ENCODE measurements around the gene PRKAR1A. TPM values are rescaled to one million over a fixed set of nuclear protein-coding genes. Genes with fewer than 3 reads are reported as not detected.

PRKAR1A gene
- total and polyA plus RNA-seq, 4 donors = 55.6 to 118 (median 104) TPM

DNA sequence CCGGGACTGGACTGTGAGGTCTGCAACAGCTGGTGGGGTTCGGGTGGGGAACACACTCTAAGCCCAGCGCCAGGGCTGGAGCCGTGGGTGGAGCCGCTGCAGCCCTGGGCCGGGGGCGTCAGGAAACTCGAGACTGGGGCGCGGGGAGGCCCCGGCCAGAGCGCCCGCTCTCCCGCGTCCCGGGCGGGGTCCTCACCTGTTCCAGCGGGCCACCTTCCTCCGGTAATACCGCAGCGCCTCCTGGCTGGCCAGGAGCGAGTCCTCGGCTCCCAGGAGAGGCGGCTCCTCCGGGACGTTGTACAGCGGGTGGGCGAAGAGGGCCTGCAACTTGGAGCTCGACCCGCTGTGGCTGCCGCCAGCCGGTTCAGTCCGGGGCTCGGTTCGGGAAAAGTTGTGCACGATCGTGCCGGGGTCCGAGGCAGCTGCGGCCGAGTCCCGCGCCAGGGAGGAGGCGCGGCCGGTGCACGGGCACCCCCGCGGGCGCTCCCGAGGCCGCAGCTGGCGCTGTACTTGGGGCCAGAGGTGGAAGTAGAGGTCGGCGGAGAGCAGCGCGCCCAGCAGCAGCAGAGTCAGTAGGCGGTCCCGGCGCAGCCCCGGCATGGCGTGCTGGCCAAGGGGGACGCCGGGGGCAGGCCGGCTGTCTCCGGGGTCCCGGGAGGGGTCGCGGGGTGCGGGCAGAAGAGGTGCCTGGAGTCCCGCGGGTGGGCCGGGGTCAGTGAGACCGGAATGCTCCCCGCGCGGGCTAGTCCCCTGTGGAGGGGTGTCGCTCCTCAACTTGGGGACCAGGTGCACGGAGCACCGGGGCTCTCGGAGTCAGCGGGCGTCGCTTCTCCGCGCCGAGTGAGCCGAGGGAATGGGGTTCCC lies 88.1 kb downstream of the PRKAR1A start:
- Histone ChIP-seq H3K27ac (ENCODE audit: low read depth in 1 of 2, low read length in 2 of 2) (peak overlapping the region; percentile 81 to 89), H3K36me3 (ENCODE audit: control insufficient read depth in 4 of 4, insufficient read depth in 3 of 4, low read depth in 1 of 4, low read length in 3 of 4) (no peaks in the 10 kb centered on the region), H3K4me3 (ENCODE audit: low read depth in 1 of 3, low read length in 3 of 3) (peak overlapping the region; percentile 83 to 96 (median 91)), H3K9me3 (ENCODE audit: control insufficient read depth in 4 of 4, low read length in 3 of 4) (no peaks in the 10 kb centered on the region), H3K27me3 (ENCODE audit: control insufficient read depth in 4 of 4, insufficient read depth in 4 of 4, low read length in 3 of 4) (no peaks in the 10 kb centered on the region), H3K4me1 (ENCODE audit: control insufficient read depth in 4 of 4, insufficient read depth in 4 of 4, low read length in 3 of 4) (peaks cover 10 to 37% (median 26%) of the 10 kb centered on the region in 4 donors), H3K9ac (ENCODE audit: low read depth in 1 of 2, low read length in 2 of 2) (peak overlapping the region; percentile 71 to 95)
- WGBS = under 1% methylated on average over 88 of the region's 88 CpGs
- peak; percentile 63 to 66 for TF ChIP-seq RAD21 (IDR thresholded peaks at IDR 0.05)
- TF ChIP-seq, protein P1, sequence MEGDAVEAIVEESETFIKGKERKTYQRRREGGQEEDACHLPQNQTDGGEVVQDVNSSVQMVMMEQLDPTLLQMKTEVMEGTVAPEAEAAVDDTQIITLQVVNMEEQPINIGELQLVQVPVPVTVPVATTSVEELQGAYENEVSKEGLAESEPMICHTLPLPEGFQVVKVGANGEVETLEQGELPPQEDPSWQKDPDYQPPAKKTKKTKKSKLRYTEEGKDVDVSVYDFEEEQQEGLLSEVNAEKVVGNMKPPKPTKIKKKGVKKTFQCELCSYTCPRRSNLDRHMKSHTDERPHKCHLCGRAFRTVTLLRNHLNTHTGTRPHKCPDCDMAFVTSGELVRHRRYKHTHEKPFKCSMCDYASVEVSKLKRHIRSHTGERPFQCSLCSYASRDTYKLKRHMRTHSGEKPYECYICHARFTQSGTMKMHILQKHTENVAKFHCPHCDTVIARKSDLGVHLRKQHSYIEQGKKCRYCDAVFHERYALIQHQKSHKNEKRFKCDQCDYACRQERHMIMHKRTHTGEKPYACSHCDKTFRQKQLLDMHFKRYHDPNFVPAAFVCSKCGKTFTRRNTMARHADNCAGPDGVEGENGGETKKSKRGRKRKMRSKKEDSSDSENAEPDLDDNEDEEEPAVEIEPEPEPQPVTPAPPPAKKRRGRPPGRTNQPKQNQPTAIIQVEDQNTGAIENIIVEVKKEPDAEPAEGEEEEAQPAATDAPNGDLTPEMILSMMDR (IDR thresholded peaks at IDR 0.05; ENCODE audit: low read depth, low read length, missing input control) = peak; percentile 40
- no peak for TF ChIP-seq EGR1 (IDR thresholded peaks at IDR 0.05; ENCODE audit: low read depth in 2 of 2)
- TF ChIP-seq, protein P2, sequence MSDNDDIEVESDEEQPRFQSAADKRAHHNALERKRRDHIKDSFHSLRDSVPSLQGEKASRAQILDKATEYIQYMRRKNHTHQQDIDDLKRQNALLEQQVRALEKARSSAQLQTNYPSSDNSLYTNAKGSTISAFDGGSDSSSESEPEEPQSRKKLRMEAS (IDR thresholded peaks at IDR 0.05) = no peak
- peak; percentile 45 for DNase-seq (ENCODE audit: low spot score)

Other genes with a start within 250 kb of the PRKAR1A start
- under 1 TPM; 0.89 to 0.92 TPM for gene SLC16A6, start 221.3 kb upstream of the PRKAR1A start, total RNA-seq
- under 1 TPM; 0.11 to 0.29 TPM for gene SLC16A6, start 221.3 kb upstream of the PRKAR1A start, polyA plus RNA-seq
- gene ARSG, start 220.9 kb upstream of the PRKAR1A start, total RNA-seq = 1 to 10 TPM; 1.9 to 5.4 TPM
- gene ARSG, start 220.9 kb upstream of the PRKAR1A start, polyA plus RNA-seq = 1 to 10 TPM; 1.5 to 2.7 TPM
- gene WIPI1, start 54.9 kb upstream of the PRKAR1A start, total RNA-seq = 10 to 100 TPM; 37.9 to 48.6 TPM
- gene WIPI1, start 54.9 kb upstream of the PRKAR1A start, polyA plus RNA-seq = 10 to 100 TPM; 21.1 to 21.7 TPM
- 10 to 100 TPM; 14.9 to 72.0 TPM for gene FAM20A, start 88.9 kb downstream of the PRKAR1A start, total RNA-seq
- 10 to 100 TPM; 54.4 to 62.8 TPM for gene FAM20A, start 88.9 kb downstream of the PRKAR1A start, polyA plus RNA-seq